IPS-18a (cell line): ENCODE data around the gene SH2D6.

ENCODE experiments used
- H3K27ac ChIP-seq: one replicate; pipeline ENCODE4 v1.5.1; 2013; ENCODE audit warnings: low read length
- H3K27me3 ChIP-seq: one replicate; pipeline ENCODE4 v1.6.1; 2013; ENCODE audit warnings: mild to moderate bottlenecking, low read length; ENCODE audit not compliant: control insufficient read depth, insufficient read depth
- H3K36me3 ChIP-seq: one replicate; pipeline ENCODE4 v1.6.1; 2013; ENCODE audit warnings: low read depth, low read length; ENCODE audit not compliant: control insufficient read depth
- H3K4me1 ChIP-seq: one replicate; pipeline ENCODE4 v1.6.1; 2013; ENCODE audit warnings: low read depth, low read length; ENCODE audit not compliant: control insufficient read depth
- H3K4me3 ChIP-seq: one replicate; pipeline ENCODE4 v1.5.1; 2013; ENCODE audit warnings: low read length
- H3K9ac ChIP-seq: one replicate; pipeline ENCODE4 v1.6.1; 2013; ENCODE audit warnings: mild to moderate bottlenecking, low read length, moderate library complexity
- H3K9me3 ChIP-seq: one replicate; pipeline ENCODE4 v1.6.1; 2013; ENCODE audit warnings: low read depth, low read length; ENCODE audit not compliant: control insufficient read depth

SH2D6 gene

GRCh38 chr2:85414761-85415553 lies 3.6 kb upstream of the SH2D6 start:
- H3K4me1 ChIP-seq = peaks cover 14% of the 10 kb centered on the region
- H3K27ac ChIP-seq = no peak overlapping the region
- no peaks in the 10 kb centered on the region for H3K9me3 ChIP-seq
- no peak overlapping the region for H3K4me3 ChIP-seq
- peaks cover 4% of the 10 kb centered on the region for H3K27me3 ChIP-seq
- H3K9ac ChIP-seq = no peak overlapping the region
- no peaks in the 10 kb centered on the region for H3K36me3 ChIP-seq

GRCh38 chr2:85415980-85416650 lies 2.4 kb upstream of the SH2D6 start:
- peaks cover 4% of the 10 kb centered on the region for H3K27me3 ChIP-seq
- no peaks in the 10 kb centered on the region for H3K36me3 ChIP-seq
- peaks cover 16% of the 10 kb centered on the region for H3K4me1 ChIP-seq
- H3K4me3 ChIP-seq = no peak overlapping the region
- no peak overlapping the region for H3K9ac ChIP-seq
- H3K27ac ChIP-seq = no peak overlapping the region
- H3K9me3 ChIP-seq = no peaks in the 10 kb centered on the region

GRCh38 chr2:85419009-85419675 lies 628 bp downstream of the SH2D6 start:
- Histone ChIP-seq H3K27ac (peak overlapping the region; percentile 66), H3K36me3 (no peaks in the 10 kb centered on the region)

GRCh38 chr2:85420536-85421259 lies 2.2 kb downstream of the SH2D6 start:
- Histone ChIP-seq H3K9ac (no peak overlapping the region), H3K4me1 (peaks cover 11% of the 10 kb centered on the region), H3K4me3 (no peak overlapping the region), H3K27me3 (no peaks in the 10 kb centered on the region), H3K36me3 (no peaks in the 10 kb centered on the region), H3K9me3 (no peaks in the 10 kb centered on the region), H3K27ac (no peak overlapping the region)

More at GRCh38 chr2:85419009-85419675, 628 bp downstream of the SH2D6 start:
- Histone ChIP-seq H3K4me1 (peaks cover 11% of the 10 kb centered on the region), H3K4me3 (peak overlapping the region; percentile 67), H3K27me3 (no peaks in the 10 kb centered on the region), H3K9me3 (no peaks in the 10 kb centered on the region), H3K9ac (peak overlapping the region; percentile 79)

- H3K36me3 ChIP-seq = no peaks in the 10 kb centered on the region
- H3K9ac ChIP-seq = no peak overlapping the region
- H3K27ac ChIP-seq = no peak overlapping the region
- no peaks in the 10 kb centered on the region for H3K27me3 ChIP-seq
- H3K9me3 ChIP-seq = no peaks in the 10 kb centered on the region
- H3K4me3 ChIP-seq = no peak overlapping the region
- H3K4me1 ChIP-seq = peaks cover 11% of the 10 kb centered on the region
Measured at GRCh38 chr2:85421260-85422071, 3.0 kb downstream of the SH2D6 start.

GRCh38 chr2:85422072-85422457 lies 3.6 kb downstream of the SH2D6 start:
- Histone ChIP-seq H3K4me1 (peaks cover 11% of the 10 kb centered on the region), H3K9ac (no peak overlapping the region), H3K36me3 (no peaks in the 10 kb centered on the region)

GRCh38 chr2:85423525-85423924 lies 5.0 kb downstream of the SH2D6 start:
- H3K9ac ChIP-seq = no peak overlapping the region
- H3K27me3 ChIP-seq = peaks cover 8% of the 10 kb centered on the region
- no peaks in the 10 kb centered on the region for H3K36me3 ChIP-seq
- no peaks in the 10 kb centered on the region for H3K9me3 ChIP-seq
- no peak overlapping the region for H3K27ac ChIP-seq
- no peak overlapping the region for H3K4me3 ChIP-seq
- H3K4me1 ChIP-seq = peaks cover 11% of the 10 kb centered on the region

More at GRCh38 chr2:85422072-85422457, 3.6 kb downstream of the SH2D6 start:
- H3K4me3 ChIP-seq = no peak overlapping the region
- H3K9me3 ChIP-seq = no peaks in the 10 kb centered on the region
- no peak overlapping the region for H3K27ac ChIP-seq
- H3K27me3 ChIP-seq = peaks cover 5% of the 10 kb centered on the region

GRCh38 chr2:85425588-85425987 lies 7.1 kb downstream of the SH2D6 start:
- Histone ChIP-seq H3K9me3 (no peaks in the 10 kb centered on the region), H3K27ac (no peak overlapping the region), H3K4me1 (peaks cover 16% of the 10 kb centered on the region), H3K27me3 (peaks cover 8% of the 10 kb centered on the region), H3K4me3 (no peak overlapping the region), H3K9ac (no peak overlapping the region), H3K36me3 (no peaks in the 10 kb centered on the region)

- Histone ChIP-seq H3K4me3 (no peak overlapping the region), H3K9me3 (no peaks in the 10 kb centered on the region), H3K36me3 (no peaks in the 10 kb centered on the region), H3K27me3 (peaks cover 8% of the 10 kb centered on the region), H3K27ac (no peak overlapping the region), H3K4me1 (peaks cover 19% of the 10 kb centered on the region), H3K9ac (no peak overlapping the region)
Measured at GRCh38 chr2:85427300-85427835, 8.9 kb downstream of the SH2D6 start.

GRCh38 chr2:85428343-85428881 lies 9.9 kb downstream of the SH2D6 start:
- H3K27ac ChIP-seq = no peak overlapping the region
- peaks cover 8% of the 10 kb centered on the region for H3K27me3 ChIP-seq
- no peaks in the 10 kb centered on the region for H3K36me3 ChIP-seq
- H3K4me1 ChIP-seq = peaks cover 27% of the 10 kb centered on the region
- no peak overlapping the region for H3K4me3 ChIP-seq
- no peaks in the 10 kb centered on the region for H3K9me3 ChIP-seq
- H3K9ac ChIP-seq = no peak overlapping the region
